ENCODE data around the gene INPP5A.

The INPP5A gene

DNA sequence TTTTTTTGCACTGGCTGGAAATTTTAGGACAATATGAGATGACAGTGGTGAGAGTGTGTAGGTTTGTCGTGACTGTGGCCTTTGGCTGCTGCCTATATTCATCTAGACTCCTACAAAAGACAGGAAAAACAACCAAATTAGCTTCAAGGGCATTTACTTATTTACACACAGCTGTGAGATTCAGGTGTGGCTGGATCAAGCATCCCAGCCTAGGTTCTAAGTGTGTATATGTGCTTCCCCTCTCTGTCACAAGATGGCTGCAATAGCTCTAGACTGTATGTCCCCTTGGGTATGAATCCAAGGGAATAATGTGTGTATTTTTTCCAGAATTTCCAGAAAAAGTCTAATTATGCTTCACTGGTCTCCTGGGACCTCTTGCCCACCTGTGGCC, 25.5 kb upstream of the INPP5A start:
- Histone ChIP-seq H3K4me1 (ENCODE audit: control insufficient read depth in 2 of 2, insufficient read depth in 2 of 2, low read length in 2 of 2) (peaks cover 8% of the 10 kb centered on the region in 2 donors), H3K4me3 (ENCODE audit: low read length in 2 of 2) (no peak overlapping the region)

DNA sequence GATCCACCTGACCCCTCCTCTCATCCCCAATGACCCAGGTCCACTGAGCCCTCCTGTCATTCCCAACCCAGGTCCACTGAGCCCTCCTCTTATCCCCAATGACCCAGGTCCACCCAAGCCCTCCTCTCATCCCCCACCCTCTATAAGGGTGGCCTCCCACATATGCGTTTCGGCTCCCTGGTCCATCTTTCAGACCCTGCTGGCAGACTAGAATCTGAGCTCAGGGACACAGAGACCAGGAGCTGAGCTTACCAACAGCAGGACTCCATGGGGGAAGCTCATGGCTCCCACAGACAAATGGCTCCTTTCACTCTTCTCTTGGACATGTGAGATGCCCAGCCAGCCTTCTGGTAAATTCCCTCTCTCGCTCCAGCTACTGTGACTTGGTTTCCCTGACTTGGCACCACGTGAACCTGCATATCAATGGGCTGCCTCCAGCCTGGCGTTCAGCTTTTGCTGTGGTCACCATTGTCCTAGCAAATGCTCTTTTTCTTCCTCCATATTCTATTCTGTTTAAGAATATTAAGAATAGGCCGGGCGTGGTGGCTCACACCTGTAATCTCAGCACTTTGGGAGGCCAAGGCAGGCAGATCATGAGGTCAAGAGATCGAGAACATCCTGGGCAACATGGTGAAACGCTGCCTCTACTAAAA, 24.8 kb upstream of the INPP5A start:
- no peak overlapping the region for H3K27ac ChIP-seq (ENCODE audit: low read depth in 2 of 2, low read length in 2 of 2)
- no peak overlapping the region for H3K4me3 ChIP-seq (ENCODE audit: low read length in 2 of 2)
- no peaks in the 10 kb centered on the region for H3K27me3 ChIP-seq (ENCODE audit: control insufficient read depth in 2 of 2, insufficient read depth in 2 of 2, low read length in 2 of 2)
- H3K9ac ChIP-seq (ENCODE audit: low read depth in 1 of 2, low read length in 2 of 2), result no peak overlapping the region
- H3K9me3 ChIP-seq (ENCODE audit: control insufficient read depth in 2 of 2, low read length in 2 of 2), result no peaks in the 10 kb centered on the region
- H3K36me3 ChIP-seq (ENCODE audit: control insufficient read depth in 2 of 2, insufficient read depth in 2 of 2, low read length in 2 of 2), result no peaks in the 10 kb centered on the region
- H3K4me1 ChIP-seq (ENCODE audit: control insufficient read depth in 2 of 2, insufficient read depth in 2 of 2, low read length in 2 of 2), result peaks cover 15 to 16% of the 10 kb centered on the region in 2 donors

More for the DNA sequence above, 25.5 kb upstream of the INPP5A start:
- Histone ChIP-seq H3K36me3 (ENCODE audit: control insufficient read depth in 2 of 2, insufficient read depth in 2 of 2, low read length in 2 of 2) (no peaks in the 10 kb centered on the region), H3K9ac (ENCODE audit: low read depth in 1 of 2, low read length in 2 of 2) (no peak overlapping the region), H3K27ac (ENCODE audit: low read depth in 2 of 2, low read length in 2 of 2) (no peak overlapping the region), H3K9me3 (ENCODE audit: control insufficient read depth in 2 of 2, low read length in 2 of 2) (no peaks in the 10 kb centered on the region), H3K27me3 (ENCODE audit: control insufficient read depth in 2 of 2, insufficient read depth in 2 of 2, low read length in 2 of 2) (no peaks in the 10 kb centered on the region)

DNA sequence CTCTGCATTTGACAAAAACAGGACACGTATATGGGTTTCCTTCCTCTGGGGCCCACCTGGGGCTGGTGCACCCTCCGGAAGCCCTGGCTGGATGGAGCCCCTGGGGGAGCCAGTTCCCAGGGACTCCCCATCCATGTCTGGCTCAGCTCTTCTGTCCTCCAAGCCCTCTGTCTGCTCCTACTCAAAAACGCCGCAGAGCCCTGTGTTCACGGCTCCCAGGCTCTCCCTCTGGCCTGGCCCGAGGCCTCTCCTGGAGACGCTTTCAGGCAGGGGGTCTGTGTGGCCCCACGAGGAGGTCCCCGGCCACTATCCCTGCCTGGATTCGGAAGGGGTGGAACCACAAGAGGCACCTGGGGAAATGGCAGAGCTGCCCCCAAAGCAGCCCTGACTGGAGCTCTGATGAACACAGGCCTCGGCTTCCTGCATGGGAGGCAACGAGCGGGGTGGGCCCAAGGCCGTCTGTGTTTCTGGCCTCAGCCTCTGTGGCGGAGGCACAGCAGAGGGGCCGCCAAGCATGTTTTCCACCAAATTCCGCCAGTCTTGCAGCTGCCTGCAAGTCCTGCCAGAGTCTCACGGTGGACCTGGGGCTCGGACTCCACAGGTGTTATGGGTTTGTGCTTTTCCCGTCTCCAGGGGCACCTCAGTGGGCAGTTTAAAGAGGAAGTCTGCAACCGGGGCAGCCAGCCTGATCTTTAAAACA, 22.6 kb upstream of the INPP5A start:
- H3K27ac ChIP-seq (ENCODE audit: low read depth in 2 of 2, low read length in 2 of 2), result no peak overlapping the region
- H3K9me3 ChIP-seq (ENCODE audit: control insufficient read depth in 2 of 2, low read length in 2 of 2), result no peaks in the 10 kb centered on the region
- no peak overlapping the region for H3K4me3 ChIP-seq (ENCODE audit: low read length in 2 of 2)
- H3K4me1 ChIP-seq (ENCODE audit: control insufficient read depth in 2 of 2, insufficient read depth in 2 of 2, low read length in 2 of 2), result peaks cover 29 to 32% of the 10 kb centered on the region in 2 donors
- no peaks in the 10 kb centered on the region for H3K36me3 ChIP-seq (ENCODE audit: control insufficient read depth in 2 of 2, insufficient read depth in 2 of 2, low read length in 2 of 2)
- H3K9ac ChIP-seq (ENCODE audit: low read depth in 1 of 2, low read length in 2 of 2), result no peak overlapping the region
- H3K27me3 ChIP-seq (ENCODE audit: control insufficient read depth in 2 of 2, insufficient read depth in 2 of 2, low read length in 2 of 2), result no peaks in the 10 kb centered on the region

DNA sequence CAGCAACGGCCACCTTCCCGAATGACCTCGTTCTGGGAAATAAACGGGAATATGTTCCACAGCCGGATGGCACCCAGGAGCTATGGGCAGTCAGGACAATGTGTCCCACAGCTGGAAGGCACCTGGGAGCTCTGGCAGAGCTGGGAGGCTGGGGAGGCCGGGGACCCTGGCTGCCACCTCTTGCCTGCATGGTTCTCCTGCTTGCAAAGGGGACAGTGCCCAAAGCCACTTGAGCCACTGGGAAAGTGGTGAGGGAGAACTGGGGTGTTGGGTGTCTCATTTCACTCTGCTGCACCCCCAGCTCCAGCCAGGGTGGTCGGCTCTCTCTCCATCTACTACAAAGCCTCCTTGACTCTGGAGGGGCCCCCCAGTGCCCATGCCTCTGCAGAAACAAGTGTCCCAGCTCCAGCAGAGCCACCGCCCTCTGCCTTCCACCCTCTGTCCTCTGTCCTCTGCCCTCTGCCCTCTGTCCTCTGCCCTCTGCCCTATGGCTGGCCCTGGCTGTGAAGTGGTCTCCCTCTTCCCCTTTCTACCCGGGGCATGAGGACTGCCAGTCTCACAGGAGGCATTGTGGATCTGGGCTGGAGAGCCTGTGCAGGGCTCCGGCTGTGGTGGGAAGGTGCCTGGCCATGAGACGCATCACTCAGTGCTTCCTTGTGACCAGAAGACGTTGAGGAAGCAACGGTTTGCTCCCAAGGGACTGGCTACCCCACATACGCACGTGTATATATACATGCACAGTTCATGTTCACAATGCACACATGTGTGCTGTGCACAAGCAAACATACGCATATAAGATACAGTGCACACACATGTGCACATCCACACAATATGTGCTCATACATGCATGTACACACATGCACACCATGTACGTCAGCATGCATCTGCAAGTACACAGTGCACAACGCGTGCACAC, 21.5 kb upstream of the INPP5A start:
- Histone ChIP-seq H3K4me1 (ENCODE audit: control insufficient read depth in 2 of 2, insufficient read depth in 2 of 2, low read length in 2 of 2) (peaks cover 32% of the 10 kb centered on the region in 2 donors), H3K4me3 (ENCODE audit: low read length in 2 of 2) (no peak overlapping the region), H3K9ac (ENCODE audit: low read depth in 1 of 2, low read length in 2 of 2) (no peak overlapping the region), H3K36me3 (ENCODE audit: control insufficient read depth in 2 of 2, insufficient read depth in 2 of 2, low read length in 2 of 2) (no peaks in the 10 kb centered on the region), H3K27ac (ENCODE audit: low read depth in 2 of 2, low read length in 2 of 2) (peak overlapping the region in 1 of 2 donors; percentile 74), H3K9me3 (ENCODE audit: control insufficient read depth in 2 of 2, low read length in 2 of 2) (no peaks in the 10 kb centered on the region), H3K27me3 (ENCODE audit: control insufficient read depth in 2 of 2, insufficient read depth in 2 of 2, low read length in 2 of 2) (no peaks in the 10 kb centered on the region)

DNA sequence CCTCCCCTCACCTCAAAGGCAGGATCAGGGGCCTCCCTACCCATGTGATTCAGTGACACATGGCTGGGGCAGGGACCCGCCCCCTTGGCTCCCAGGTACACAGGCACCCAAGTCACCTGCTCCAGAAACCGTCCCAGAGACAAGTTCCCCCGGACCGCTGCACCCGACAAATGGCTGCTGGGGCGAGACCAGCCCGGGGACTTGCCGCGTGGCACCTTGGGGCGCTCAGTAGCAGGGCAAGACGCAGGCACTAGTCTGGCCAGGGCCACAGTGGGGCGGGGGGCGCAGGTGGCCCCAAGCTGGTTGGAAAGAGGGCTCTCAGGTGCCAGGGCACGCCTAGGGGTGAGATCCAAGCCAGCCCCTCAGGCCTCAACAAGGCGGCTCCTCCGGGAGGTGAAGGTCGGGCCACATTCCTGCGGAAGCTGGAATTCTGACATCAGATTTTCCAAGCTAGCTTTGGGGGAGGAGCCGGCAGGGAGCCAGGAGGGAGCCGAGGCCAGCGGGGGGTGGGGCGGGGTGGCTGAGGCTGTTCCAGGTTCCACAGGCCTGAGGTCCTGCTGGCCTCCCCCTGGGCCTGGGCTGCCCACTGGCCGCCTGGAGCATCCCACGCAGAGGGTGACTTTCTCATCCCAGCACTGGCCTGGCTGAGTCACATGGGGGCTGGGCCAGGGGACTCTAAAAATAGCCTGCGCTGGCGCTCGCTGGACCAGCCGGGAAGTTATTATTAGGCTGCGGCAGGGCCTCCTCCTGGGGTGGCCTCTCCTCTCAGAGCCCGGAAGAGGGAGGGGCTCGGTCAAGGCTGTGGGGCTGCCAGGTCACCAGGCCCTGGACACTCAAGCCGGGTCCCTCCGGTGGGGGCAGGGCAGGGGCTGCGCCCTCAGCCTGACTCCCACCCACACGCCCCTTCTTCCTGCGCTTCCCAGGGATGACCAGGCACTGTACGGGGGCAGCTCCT, 20.5 kb upstream of the INPP5A start:
- Histone ChIP-seq H3K4me1 (ENCODE audit: control insufficient read depth in 2 of 2, insufficient read depth in 2 of 2, low read length in 2 of 2) (peaks cover 32% of the 10 kb centered on the region in 2 donors), H3K4me3 (ENCODE audit: low read length in 2 of 2) (no peak overlapping the region), H3K27ac (ENCODE audit: low read depth in 2 of 2, low read length in 2 of 2) (peak overlapping the region; percentile 74 to 78), H3K27me3 (ENCODE audit: control insufficient read depth in 2 of 2, insufficient read depth in 2 of 2, low read length in 2 of 2) (no peaks in the 10 kb centered on the region), H3K9ac (ENCODE audit: low read depth in 1 of 2, low read length in 2 of 2) (peak overlapping the region in 1 of 2 donors; percentile 51), H3K9me3 (ENCODE audit: control insufficient read depth in 2 of 2, low read length in 2 of 2) (no peaks in the 10 kb centered on the region), H3K36me3 (ENCODE audit: control insufficient read depth in 2 of 2, insufficient read depth in 2 of 2, low read length in 2 of 2) (no peaks in the 10 kb centered on the region)

DNA sequence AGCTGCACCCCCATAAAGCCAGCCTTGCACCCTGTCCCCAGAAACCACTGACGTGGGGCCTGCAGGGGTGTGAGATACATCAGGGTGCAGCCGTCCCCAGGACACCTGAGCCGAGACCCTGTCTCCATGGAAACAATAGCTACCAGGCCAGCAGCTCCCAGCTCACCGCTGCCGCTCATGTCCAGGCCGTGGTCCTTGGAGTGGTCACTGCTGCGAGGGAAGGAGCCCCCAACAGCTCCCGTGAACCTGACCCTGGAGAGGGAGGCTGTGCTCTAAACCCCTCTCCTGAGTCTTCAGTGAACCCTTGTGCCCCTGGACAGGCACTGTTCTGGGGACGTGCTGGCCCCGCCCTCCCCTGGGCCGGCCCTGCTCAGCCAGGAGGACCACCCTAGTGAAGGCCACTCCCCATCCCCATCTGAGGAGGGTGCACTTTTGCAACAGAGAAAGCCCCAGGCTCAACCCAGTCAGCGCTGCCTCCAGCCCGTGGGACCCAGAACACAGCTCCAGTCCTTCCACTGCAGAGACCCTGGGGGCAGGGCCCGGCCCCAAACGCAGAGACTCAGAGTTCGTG, 19.6 kb upstream of the INPP5A start:
- H3K4me3 ChIP-seq (ENCODE audit: low read length in 2 of 2), result peak overlapping the region in 1 of 2 donors; percentile 59
- H3K9me3 ChIP-seq (ENCODE audit: control insufficient read depth in 2 of 2, low read length in 2 of 2), result no peaks in the 10 kb centered on the region

DNA sequence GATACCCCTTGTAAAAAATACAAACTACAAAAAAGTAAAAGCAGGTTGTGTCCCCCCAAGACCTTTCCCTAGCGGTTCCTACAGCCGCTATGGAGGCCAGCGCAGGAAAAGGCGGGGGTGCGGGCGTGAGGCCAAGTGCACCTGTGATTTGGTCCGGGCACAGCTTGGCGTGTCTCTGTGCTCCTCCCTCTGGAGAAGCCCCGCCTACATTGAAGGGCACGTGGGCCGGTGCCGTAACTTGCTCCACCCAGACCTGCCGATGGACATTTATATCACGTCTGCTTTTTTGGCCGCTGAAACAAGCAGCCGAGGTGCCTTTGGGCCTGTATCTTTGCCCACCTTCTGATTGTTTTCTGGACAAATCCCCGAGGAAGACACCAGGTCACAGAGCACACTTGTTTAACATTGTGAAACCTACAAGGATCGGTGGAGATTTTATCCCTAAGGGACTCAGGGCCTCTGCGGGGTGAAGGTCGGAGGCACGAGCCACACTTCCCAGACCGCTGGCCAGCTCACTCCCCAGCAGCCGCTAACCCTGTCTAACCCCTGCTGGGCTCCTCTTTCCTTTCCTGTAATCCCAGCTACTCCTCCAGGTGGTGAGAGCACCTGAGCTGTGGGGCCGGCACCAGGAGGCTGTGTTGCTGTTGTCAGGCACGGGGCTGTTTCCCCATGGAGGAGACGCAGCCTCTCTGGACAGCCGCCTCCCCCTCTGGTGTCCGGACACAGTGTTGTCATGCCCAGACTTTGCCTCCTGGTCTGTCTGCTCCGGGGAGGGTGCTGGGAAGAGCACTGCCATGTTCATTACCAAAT, 18.8 kb upstream of the INPP5A start:
- H3K27me3 ChIP-seq (ENCODE audit: control insufficient read depth in 2 of 2, insufficient read depth in 2 of 2, low read length in 2 of 2), result no peaks in the 10 kb centered on the region
- peaks cover 32% of the 10 kb centered on the region in 2 donors for H3K4me1 ChIP-seq (ENCODE audit: control insufficient read depth in 2 of 2, insufficient read depth in 2 of 2, low read length in 2 of 2)
- H3K4me3 ChIP-seq (ENCODE audit: low read length in 2 of 2), result peak overlapping the region; percentile 53 to 59
- H3K27ac ChIP-seq (ENCODE audit: low read depth in 2 of 2, low read length in 2 of 2), result peak overlapping the region in 1 of 2 donors; percentile 14
- H3K9ac ChIP-seq (ENCODE audit: low read depth in 1 of 2, low read length in 2 of 2), result peak overlapping the region in 1 of 2 donors; percentile 56
- no peaks in the 10 kb centered on the region for H3K36me3 ChIP-seq (ENCODE audit: control insufficient read depth in 2 of 2, insufficient read depth in 2 of 2, low read length in 2 of 2)
- H3K9me3 ChIP-seq (ENCODE audit: control insufficient read depth in 2 of 2, low read length in 2 of 2), result no peaks in the 10 kb centered on the region

More for the DNA sequence above, 19.6 kb upstream of the INPP5A start:
- Histone ChIP-seq H3K27ac (ENCODE audit: low read depth in 2 of 2, low read length in 2 of 2) (peak overlapping the region; percentile 43 to 60), H3K4me1 (ENCODE audit: control insufficient read depth in 2 of 2, insufficient read depth in 2 of 2, low read length in 2 of 2) (peaks cover 32% of the 10 kb centered on the region in 2 donors), H3K9ac (ENCODE audit: low read depth in 1 of 2, low read length in 2 of 2) (peak overlapping the region in 1 of 2 donors; percentile 24), H3K27me3 (ENCODE audit: control insufficient read depth in 2 of 2, insufficient read depth in 2 of 2, low read length in 2 of 2) (no peaks in the 10 kb centered on the region), H3K36me3 (ENCODE audit: control insufficient read depth in 2 of 2, insufficient read depth in 2 of 2, low read length in 2 of 2) (no peaks in the 10 kb centered on the region)

DNA sequence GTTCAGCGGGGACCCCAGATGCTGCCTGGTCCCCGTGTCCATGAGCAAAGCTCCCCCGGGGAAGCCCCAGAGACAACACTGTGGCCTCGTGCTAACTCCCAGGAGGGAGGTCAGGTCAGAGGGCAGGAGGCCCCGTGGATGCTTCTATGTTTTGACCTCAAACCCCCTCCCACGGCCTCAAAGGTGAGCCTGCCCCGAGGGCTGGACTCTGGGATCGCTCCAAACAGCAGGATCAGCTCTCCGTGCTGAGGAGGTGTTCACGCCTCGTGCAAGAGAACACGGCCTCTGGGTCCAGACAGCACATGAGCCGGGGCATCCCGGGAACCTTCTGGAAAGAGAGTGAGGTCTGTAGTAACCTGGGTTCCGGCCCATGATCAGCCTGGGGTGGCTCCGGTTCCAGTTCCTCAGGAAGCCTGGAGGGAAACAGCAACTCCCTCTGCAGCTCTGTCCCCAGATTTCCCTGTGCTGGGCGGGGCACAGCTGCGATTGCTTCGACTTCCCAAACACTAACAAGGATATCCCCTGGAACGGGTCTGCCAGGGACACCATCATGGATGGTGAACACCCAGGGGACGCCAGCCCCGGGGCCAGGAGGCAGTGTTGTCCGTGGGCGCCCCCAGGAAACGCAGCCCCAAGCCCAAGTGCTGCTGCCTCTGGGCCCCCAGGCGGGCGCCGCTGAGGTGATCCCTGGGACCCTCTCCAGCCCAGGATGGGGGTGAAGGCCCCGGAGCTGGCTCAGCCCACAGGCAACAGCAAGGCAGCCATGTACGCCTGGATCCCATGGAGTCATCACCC, 18.0 kb upstream of the INPP5A start:
- H3K27me3 ChIP-seq (ENCODE audit: control insufficient read depth in 2 of 2, insufficient read depth in 2 of 2, low read length in 2 of 2), result no peaks in the 10 kb centered on the region
- no peaks in the 10 kb centered on the region for H3K36me3 ChIP-seq (ENCODE audit: control insufficient read depth in 2 of 2, insufficient read depth in 2 of 2, low read length in 2 of 2)
- no peak overlapping the region for H3K4me3 ChIP-seq (ENCODE audit: low read length in 2 of 2)
- H3K9me3 ChIP-seq (ENCODE audit: control insufficient read depth in 2 of 2, low read length in 2 of 2), result no peaks in the 10 kb centered on the region
- H3K9ac ChIP-seq (ENCODE audit: low read depth in 1 of 2, low read length in 2 of 2), result no peak overlapping the region
- peak overlapping the region; percentile 32 to 43 for H3K27ac ChIP-seq (ENCODE audit: low read depth in 2 of 2, low read length in 2 of 2)
- peaks cover 32% of the 10 kb centered on the region in 2 donors for H3K4me1 ChIP-seq (ENCODE audit: control insufficient read depth in 2 of 2, insufficient read depth in 2 of 2, low read length in 2 of 2)
